GM21737 (cell line): ENCODE measurements around the gene PLA2G12B.
"Not testable (repeated sequence)": the region's sequence is repeated elsewhere in the genome, so short reads cannot be mapped to it uniquely, and the experiment has no call there.

Experiments used
- ATAC-seq: cut with Tn5 transposase; IDR thresholded peaks from one replicate; pipeline ENCODE4 v1.9.1; 2021; ENCODE audit warnings: mild to moderate bottlenecking, moderate library complexity; ENCODE audit not compliant: unreplicated experiment

The PLA2G12B gene

GRCh38 chr10:72954596-72955554 is at the start of gene PLA2G12B:
Gene PLA2G12B (minus strand): TSS chr10:72954806. CDS start chr10:72954685, 121 bp downstream.
- ATAC-seq, result no peak

- no peak for ATAC-seq
These were observed 49.2 kb upstream of the PLA2G12B start for GRCh38 chr10:73003822-73004221.

GRCh38 chr10:73000973-73001372 is 46.4 kb upstream of the PLA2G12B start:
- ATAC-seq, result no peak

- ATAC-seq, result no peak
These were observed 42.5 kb upstream of the PLA2G12B start for GRCh38 chr10:72997099-72997498.

GRCh38 chr10:72995459-72995858 is 40.9 kb upstream of the PLA2G12B start:
- ATAC-seq, result not testable (repeated sequence)

GRCh38 chr10:72989771-72990170 is 35.2 kb upstream of the PLA2G12B start:
- not testable (repeated sequence) for ATAC-seq

GRCh38 chr10:72984618-72985017 is 30.0 kb upstream of the PLA2G12B start:
- not testable (repeated sequence) for ATAC-seq

GRCh38 chr10:72981882-72982529 is 27.4 kb upstream of the PLA2G12B start:
- no peak for ATAC-seq

GRCh38 chr10:72981028-72981881 is 26.6 kb upstream of the PLA2G12B start:
- ATAC-seq, result no peak

- ATAC-seq, result no peak
These were observed 25.7 kb upstream of the PLA2G12B start for GRCh38 chr10:72980348-72980747.

- no peak for ATAC-seq
These were observed 25.1 kb upstream of the PLA2G12B start for GRCh38 chr10:72979709-72980108.

GRCh38 chr10:72976886-72977285 is 22.3 kb upstream of the PLA2G12B start:
- ATAC-seq, result no peak

GRCh38 chr10:72956001-72956400 is 1.4 kb upstream of the PLA2G12B start:
- ATAC-seq, result no peak

GRCh38 chr10:72954230-72954595 is 393 bp downstream of the PLA2G12B start:
- ATAC-seq, result no peak

GRCh38 chr10:72953687-72954086 is 919 bp downstream of the PLA2G12B start:
- no peak for ATAC-seq

- ATAC-seq, result no peak
These were observed 1.9 kb downstream of the PLA2G12B start for GRCh38 chr10:72952642-72953158.

GRCh38 chr10:72952189-72952588 is 2.4 kb downstream of the PLA2G12B start:
- no peak for ATAC-seq

- ATAC-seq, result no peak
These were observed 2.8 kb downstream of the PLA2G12B start for GRCh38 chr10:72951760-72952159.

GRCh38 chr10:72948762-72949161 is 5.8 kb downstream of the PLA2G12B start:
- ATAC-seq, result no peak

- ATAC-seq, result no peak
These were observed 7.6 kb downstream of the PLA2G12B start for GRCh38 chr10:72946963-72947362.
